GM23248 (cell line): ENCODE data around the gene TFAP2E. TPM values are rescaled to one million over a fixed set of nuclear protein-coding genes. Genes with fewer than 3 reads are reported as not detected.

Source experiments
- DNase-seq: peaks from one replicate; pipeline ENCODE4 v3.0.0-alpha.2; 2015
- H2AFZ ChIP-seq: fragments of 200-600 bp; sonication (generic); 2 replicates; pipeline ENCODE4 v1.6.1; 2016; ENCODE audit warnings: antibody characterized with exemption
- H3F3A ChIP-seq: fragments of 200-600 bp; sonication (generic); 2 replicates; pipeline ENCODE4 v1.6.1; 2016; ENCODE audit warnings: mild to moderate bottlenecking, antibody characterized with exemption, mixed run types; ENCODE audit not compliant: insufficient read depth
- H3K27ac ChIP-seq: fragments of 200-600 bp; sonication (generic); 2 replicates; pipeline ENCODE4 v1.5.1; 2016; ENCODE audit warnings: mild to moderate bottlenecking
- H3K27me3 ChIP-seq: fragments of 200-600 bp; sonication (generic); replicated peaks from 2 replicates; pipeline ENCODE4 v1.6.1; 2016; ENCODE audit warnings: mild to moderate bottlenecking; ENCODE audit not compliant: insufficient read depth
- H3K36me3 ChIP-seq: fragments of 200-600 bp; sonication (generic); 2 replicates; pipeline ENCODE4 v1.6.1; 2016; ENCODE audit warnings: low read depth, mild to moderate bottlenecking
- H3K4me1 ChIP-seq: fragments of 200-600 bp; sonication (generic); 2 replicates; pipeline ENCODE4 v1.6.1; 2016; ENCODE audit warnings: mild to moderate bottlenecking; ENCODE audit not compliant: insufficient read depth
- H3K4me2 ChIP-seq: fragments of 200-600 bp; sonication (generic); one replicate; pipeline ENCODE4 v1.6.1; 2016; ENCODE audit warnings: mild to moderate bottlenecking; ENCODE audit not compliant: unreplicated experiment
- H3K4me3 ChIP-seq: fragments of 200-600 bp; sonication (generic); 2 replicates; pipeline ENCODE4 v1.5.1; 2016; ENCODE audit warnings: mild to moderate bottlenecking
- H3K79me2 ChIP-seq: fragments of 200-600 bp; sonication (generic); 2 replicates; pipeline ENCODE4 v1.6.1; 2016; ENCODE audit warnings: mild to moderate bottlenecking; ENCODE audit not compliant: insufficient read depth
- H3K9ac ChIP-seq: fragments of 200-600 bp; sonication (generic); 2 replicates; pipeline ENCODE4 v1.6.1; 2016; ENCODE audit warnings: mild to moderate bottlenecking
- H3K9me2 ChIP-seq: fragments of 200-600 bp; sonication (generic); 2 replicates; pipeline ENCODE4 v1.6.1; 2016; ENCODE audit warnings: mixed run types, mild to moderate bottlenecking, moderate library complexity; ENCODE audit not compliant: insufficient read depth
- H3K9me3 ChIP-seq: fragments of 200-600 bp; sonication (generic); one replicate; pipeline ENCODE4 v1.6.1; 2017; ENCODE audit warnings: low read depth
- H4K20me1 ChIP-seq: fragments of 200-600 bp; sonication (generic); 2 replicates; pipeline ENCODE4 v1.6.0; 2016; ENCODE audit not compliant: insufficient read depth
- EZH2 ChIP-seq: fragments of 200-600 bp; sonication (generic); IDR thresholded peaks from 2 replicates; pipeline ENCODE4 v1.6.1; 2018; ENCODE audit warnings: antibody characterized with exemption, mild to moderate bottlenecking; ENCODE audit not compliant: insufficient read depth, poor library complexity, severe bottlenecking
- EZH2phosphoT487 ChIP-seq: fragments of 200-600 bp; sonication (generic); IDR thresholded peaks from 2 replicates; pipeline ENCODE4 v1.6.1; 2018; ENCODE audit warnings: antibody characterized with exemption, moderate library complexity, mild to moderate bottlenecking, low read depth; ENCODE audit not compliant: insufficient read depth
- WGBS, 2 experiments: methylation state at CpG; one replicate each; pipeline ENCODE4 v1.1.6; 2015 to 2017; ENCODE audit warnings: low lambda C conversion rate in 2 of 2, low coverage in 1 of 2; ENCODE audit errors: missing lambda C conversion rate in 2 of 2; 5-methylcytosine and 5-hydroxymethylcytosine counted together
- in situ Hi-C: fragments of 300-500 bp; cut with MboI; formaldehyde crosslinking; loops from 2 replicates; pipeline ENCODE4 v1.15.0; 2020
- polyA plus RNA-seq: library from polyadenylated mRNA; unstranded; fragments of >200 nt; fragmentation: Nextera tagmentation; extraction: Ambion mirVana; gene quantifications from 2 replicates; pipeline ENCODE4 v1.2.1, GENCODE V29; 2016
- total RNA-seq: library from RNA; depleted of rRNA; stranded (reverse); fragments of >200 nt; shearing (Covaris generic); gene quantifications from 2 replicates; pipeline ENCODE4 v1.2.3, GENCODE V29; 2014

Gene TFAP2E
- total and polyA plus RNA-seq, 2 experiments from 2014 or later: 0.18 TPM; not detected in 1

DNA sequence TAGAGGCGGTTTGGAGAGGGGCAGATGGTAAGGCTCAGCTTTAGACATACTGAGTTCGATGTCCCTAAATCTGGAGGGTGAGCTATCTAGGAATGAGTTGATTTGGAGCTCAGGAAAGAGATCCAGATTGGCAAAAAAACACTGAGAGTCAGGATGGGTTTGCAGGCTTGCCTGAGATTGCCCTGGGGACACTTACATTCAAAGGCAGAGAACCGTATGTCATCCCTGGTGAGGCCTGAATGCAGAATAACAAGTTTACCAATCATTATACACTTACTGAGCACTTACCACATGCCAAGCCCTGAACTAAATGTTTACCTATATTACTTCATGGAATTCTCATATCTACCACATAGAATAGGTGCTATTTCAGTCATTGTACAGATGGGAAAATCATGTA, 27.5 kb downstream of the TFAP2E start:
- H3K79me2 ChIP-seq: no peaks in the 10 kb centered on the region
- no peaks in the 10 kb centered on the region for H4K20me1 ChIP-seq
- H3K9ac ChIP-seq: no peak overlapping the region
- no peaks in the 10 kb centered on the region for H3F3A ChIP-seq
- TF ChIP-seq EZH2phosphoT487 (no peak), EZH2 (no peak)
- in situ Hi-C loops: no loop called here
- no peak overlapping the region for H3K4me2 ChIP-seq
- WGBS, 2 experiments: 94 to 100% methylated on average over 3 of the region's 3 CpGs
- no peak overlapping the region for H2AFZ ChIP-seq
- no peak overlapping the region for H3K27ac ChIP-seq
- H3K4me3 ChIP-seq: no peak overlapping the region
- no peaks in the 10 kb centered on the region for H3K9me2 ChIP-seq
- peaks cover 6% of the 10 kb centered on the region for H3K4me1 ChIP-seq
- no peak for DNase-seq
- no peaks in the 10 kb centered on the region for H3K27me3 ChIP-seq
- H3K36me3 ChIP-seq: peaks cover 30% of the 10 kb centered on the region
- H3K9me3 ChIP-seq: no peaks in the 10 kb centered on the region

DNA sequence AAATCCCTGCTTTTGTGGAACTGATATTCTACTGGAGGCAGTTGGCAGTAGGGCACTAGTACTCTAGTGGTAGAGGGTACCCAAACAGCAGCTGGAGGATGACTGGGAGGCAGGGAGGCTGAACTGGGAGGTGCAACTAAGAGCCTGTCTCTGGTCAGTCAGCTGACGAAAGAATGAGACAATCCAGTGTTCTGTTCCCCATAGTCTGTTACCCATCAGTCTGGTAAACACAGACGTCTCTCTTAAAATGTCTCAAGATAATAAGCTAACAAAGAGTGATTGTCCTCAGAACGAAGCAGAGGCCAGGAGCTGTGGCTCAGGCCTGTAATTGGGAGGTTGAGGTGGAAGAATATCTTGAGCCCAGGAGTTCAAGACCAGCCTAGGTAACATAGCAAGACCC, 30.4 kb downstream of the TFAP2E start:
- WGBS, 2 experiments: 74% methylated on average over 3 of the region's 3 CpGs
- Histone ChIP-seq H3K9me2 (no peaks in the 10 kb centered on the region), H3K79me2 (peaks cover 24% of the 10 kb centered on the region), H2AFZ (no peak overlapping the region), H3K27ac (no peak overlapping the region), H3K9ac (no peak overlapping the region), H3K4me2 (no peak overlapping the region), H3K4me1 (peaks cover 14% of the 10 kb centered on the region), H3K9me3 (no peaks in the 10 kb centered on the region), H3F3A (peaks cover 18% of the 10 kb centered on the region; the same call in 1 of the 2 replicates), H3K27me3 (no peaks in the 10 kb centered on the region), H3K36me3 (peaks cover 46% of the 10 kb centered on the region), H3K4me3 (no peak overlapping the region), H4K20me1 (no peaks in the 10 kb centered on the region)
- TF ChIP-seq EZH2: no peak
- TF ChIP-seq EZH2phosphoT487: no peak
- no peak for DNase-seq
- in situ Hi-C loops: no loop called here

DNA sequence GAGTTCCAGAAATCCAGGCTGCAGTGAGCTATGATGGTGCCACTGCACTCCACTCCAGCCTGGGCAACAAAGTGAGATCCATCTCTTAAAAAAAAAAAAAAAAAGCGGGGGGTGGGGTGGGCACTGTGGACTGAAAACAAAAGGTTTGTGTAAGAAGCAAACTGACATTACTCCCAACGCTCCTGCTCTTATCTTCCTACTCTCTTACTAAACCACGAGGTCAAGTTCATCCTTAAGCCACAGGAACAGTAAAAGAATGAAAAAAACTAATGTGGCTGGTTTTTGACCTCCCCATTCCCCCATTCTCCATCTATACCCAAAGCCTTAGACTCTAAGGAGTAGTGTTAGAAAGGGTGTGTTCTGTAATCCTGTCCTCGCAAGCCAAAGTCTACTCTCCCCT, 30.8 kb downstream of the TFAP2E start:
- H3K9me2 ChIP-seq: no peaks in the 10 kb centered on the region
- TF ChIP-seq EZH2 (no peak), EZH2phosphoT487 (no peak)
- H2AFZ ChIP-seq: no peak overlapping the region
- peaks cover 18% of the 10 kb centered on the region; the same call in 1 of the 2 replicates for H3F3A ChIP-seq
- H3K4me2 ChIP-seq: no peak overlapping the region
- no peak overlapping the region for H3K4me3 ChIP-seq
- H3K4me1 ChIP-seq: peaks cover 14% of the 10 kb centered on the region
- DNase-seq: no peak
- no peaks in the 10 kb centered on the region for H3K27me3 ChIP-seq
- no peak overlapping the region for H3K9ac ChIP-seq
- no peaks in the 10 kb centered on the region for H4K20me1 ChIP-seq
- WGBS, 2 experiments: 97% methylated on average over 4 of the region's 4 CpGs
- H3K27ac ChIP-seq: no peak overlapping the region
- H3K36me3 ChIP-seq: peaks cover 51% of the 10 kb centered on the region
- no peaks in the 10 kb centered on the region for H3K9me3 ChIP-seq
- in situ Hi-C loops: no loop called here
- H3K79me2 ChIP-seq: peaks cover 29% of the 10 kb centered on the region

DNA sequence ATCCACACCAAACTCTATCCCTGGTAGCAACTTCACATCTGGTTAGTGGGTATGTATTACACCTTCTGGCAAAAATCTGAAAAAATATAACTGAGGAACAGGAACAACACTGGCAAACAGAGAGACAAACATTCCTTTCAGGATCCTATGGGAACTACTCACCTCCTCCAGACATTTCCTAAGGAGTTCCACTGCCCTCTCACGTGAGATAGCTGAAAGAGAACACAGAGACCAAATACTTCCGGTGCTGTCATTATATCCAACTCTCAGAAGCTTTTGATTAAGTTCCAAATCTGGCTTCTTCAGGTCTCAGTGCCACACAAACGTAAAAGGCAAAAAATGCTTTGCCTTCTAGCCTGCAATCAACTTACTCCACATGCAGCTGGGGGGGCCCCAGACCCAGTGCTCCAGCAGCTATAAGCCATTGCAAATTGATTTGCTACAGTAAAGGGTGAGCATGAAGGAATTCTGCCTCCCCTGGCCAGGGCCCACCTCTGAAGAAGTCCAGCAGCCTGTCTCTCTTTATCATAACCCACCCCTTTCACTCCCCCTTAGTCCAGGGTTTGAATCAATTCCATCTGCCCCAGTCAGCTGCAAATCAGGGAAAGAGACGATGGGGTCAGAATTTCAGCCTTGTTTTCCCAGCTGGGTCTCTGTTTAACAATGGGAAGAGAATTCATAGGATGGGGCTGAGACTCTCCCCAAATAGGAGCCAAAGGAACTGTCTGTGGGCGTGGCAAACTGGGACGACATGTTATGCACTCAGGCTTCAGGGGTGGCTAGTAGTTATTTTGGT, 32.2 kb downstream of the TFAP2E start:
- Histone ChIP-seq H4K20me1 (no peaks in the 10 kb centered on the region), H3K36me3 (peaks cover 62% of the 10 kb centered on the region)
- no peak for TF ChIP-seq EZH2
- no peak for TF ChIP-seq EZH2phosphoT487

More for the DNA sequence above, 32.2 kb downstream of the TFAP2E start:
- Histone ChIP-seq H3F3A (peaks cover 18% of the 10 kb centered on the region; the same call in 1 of the 2 replicates), H3K9me2 (no peaks in the 10 kb centered on the region), H3K4me2 (no peak overlapping the region), H2AFZ (no peak overlapping the region), H3K4me1 (peaks cover 14% of the 10 kb centered on the region), H3K9me3 (no peaks in the 10 kb centered on the region), H3K9ac (no peak overlapping the region), H3K27me3 (no peaks in the 10 kb centered on the region), H3K79me2 (peaks cover 42% of the 10 kb centered on the region), H3K27ac (no peak overlapping the region), H3K4me3 (no peak overlapping the region)
- DNase-seq: no peak
- WGBS, 2 experiments: 61 to 73% methylated on average over 6 of the region's 6 CpGs
- in situ Hi-C loops: no loop called here
